ENCODE measurements around the gene CTNND2. TPM values are rescaled to one million over a fixed set of nuclear protein-coding genes. Genes with fewer than 3 reads are reported as not detected.

CTNND2 gene
- total and polyA plus RNA-seq, 4 donors = 0.05 to 0.50 (median 0.27) TPM

GRCh38 chr5:10982626-10983025 lies 921.6 kb downstream of the CTNND2 start:
- Histone ChIP-seq H3K9ac (ENCODE audit: low read depth in 1 of 2, low read length in 2 of 2) (no peak overlapping the region), H3K36me3 (ENCODE audit: control insufficient read depth in 4 of 4, insufficient read depth in 3 of 4, low read depth in 1 of 4, low read length in 3 of 4) (no peaks in the 10 kb centered on the region), H3K4me1 (ENCODE audit: control insufficient read depth in 4 of 4, insufficient read depth in 4 of 4, low read length in 3 of 4) (no peaks in the 10 kb centered on the region), H3K4me3 (ENCODE audit: low read depth in 1 of 3, low read length in 3 of 3) (no peak overlapping the region), H3K27me3 (ENCODE audit: control insufficient read depth in 4 of 4, insufficient read depth in 4 of 4, low read length in 3 of 4) (no peaks in the 10 kb centered on the region), H3K9me3 (ENCODE audit: control insufficient read depth in 4 of 4, low read length in 3 of 4) (no peaks in the 10 kb centered on the region), H3K27ac (ENCODE audit: low read depth in 1 of 2, low read length in 2 of 2) (no peak overlapping the region)
- no peak for TF ChIP-seq CTCF (IDR thresholded peaks at IDR 0.05; ENCODE audit: low read depth, low read length, missing input control)
- no peak for TF ChIP-seq ZBTB33 (IDR thresholded peaks at IDR 0.05)
- no peak for TF ChIP-seq GABPA (IDR thresholded peaks at IDR 0.05 in 1 of 2, conservative IDR thresholded peaks at IDR 0.05 in 1 of 2)
- TF ChIP-seq HNF4G (IDR thresholded peaks at IDR 0.05) = no peak
- TF ChIP-seq REST (IDR thresholded peaks at IDR 0.05) = no peak
- no peak for TF ChIP-seq HNF4A (conservative IDR thresholded peaks at IDR 0.05)
- no peak for TF ChIP-seq RXRA (IDR thresholded peaks at IDR 0.05)
- no peak for TF ChIP-seq JUND (IDR thresholded peaks at IDR 0.05)
- no peak for TF ChIP-seq EGR1 (IDR thresholded peaks at IDR 0.05; ENCODE audit: low read depth in 2 of 2)
- no peak for TF ChIP-seq RAD21 (IDR thresholded peaks at IDR 0.05)
- no peak for TF ChIP-seq FOXA2 (IDR thresholded peaks at IDR 0.05)
- no peak for TF ChIP-seq ATF3 (IDR thresholded peaks at IDR 0.05)
- no peak for TF ChIP-seq FOXA1 (IDR thresholded peaks at IDR 0.05)
- TF ChIP-seq SP1 (IDR thresholded peaks at IDR 0.05) = no peak
- no peak for TF ChIP-seq NR2F2 (IDR thresholded peaks at IDR 0.05)
- TF ChIP-seq, protein P1, sequence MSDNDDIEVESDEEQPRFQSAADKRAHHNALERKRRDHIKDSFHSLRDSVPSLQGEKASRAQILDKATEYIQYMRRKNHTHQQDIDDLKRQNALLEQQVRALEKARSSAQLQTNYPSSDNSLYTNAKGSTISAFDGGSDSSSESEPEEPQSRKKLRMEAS (IDR thresholded peaks at IDR 0.05) = no peak
- TF ChIP-seq YY1 (IDR thresholded peaks at IDR 0.05) = no peak
- no peak for TF ChIP-seq TAF1 (conservative IDR thresholded peaks at IDR 0.05)
- DNase-seq (ENCODE audit: low spot score) = no peak
- 75% methylated on average over 3 of the region's 3 CpGs for WGBS
